Neural crest cell (in vitro differentiated cells): ENCODE results near the gene FOXK1. TPM values are rescaled to one million over a fixed set of nuclear protein-coding genes. Genes with fewer than 3 reads are reported as not detected.
"Not testable (repeated sequence)": the region's sequence is repeated elsewhere in the genome, so short reads cannot be mapped to it uniquely, and the experiment has no call there.

Experiments used
- DNase-seq: peaks from one replicate; pipeline ENCODE4 v3.0.0; 2021; ENCODE audit warnings: low read depth, mixed read lengths, low spot score
- H3K27ac Mint-ChIP-seq: one replicate; pipeline ENCODE4 v1.8.0; 2021; ENCODE audit warnings: mild to moderate bottlenecking, mixed read lengths; ENCODE audit not compliant: unreplicated experiment
- H3K27me3 Mint-ChIP-seq: 2 replicates; pipeline ENCODE4 v1.8.0; 2021; ENCODE audit warnings: low read depth, mild to moderate bottlenecking, mixed read lengths
- H3K36me3 Mint-ChIP-seq: 2 replicates; pipeline ENCODE4 v1.8.0; 2021; ENCODE audit warnings: low read depth, mild to moderate bottlenecking, mixed read lengths
- H3K4me1 Mint-ChIP-seq: 2 replicates; pipeline ENCODE4 v1.8.0; 2021; ENCODE audit warnings: mixed read lengths
- H3K4me3 Mint-ChIP-seq: one replicate; pipeline ENCODE4 v1.8.0; 2021; ENCODE audit warnings: mild to moderate bottlenecking, mixed read lengths
- H3K9me3 Mint-ChIP-seq: 2 replicates; pipeline ENCODE4 v1.8.0; 2021; ENCODE audit warnings: mixed read lengths
- CTCF ChIP-seq: fragments of 200-600 bp; sonication (generic); conservative IDR thresholded peaks from 2 replicates; pipeline ENCODE4 v1.5.0; 2021; ENCODE audit warnings: antibody characterized with exemption, mild to moderate bottlenecking
- total RNA-seq: library from RNA; stranded (reverse); gene quantifications from 2 replicates; pipeline ENCODE4 v1.2.1, GENCODE V29; 2021

Gene FOXK1
- total RNA-seq, 1 donor from 2014 or later = 29.1 TPM

- TF ChIP-seq CTCF = no peak
- no peak for DNase-seq
- H3K4me1 Mint-ChIP-seq = peaks cover 38% of the 10 kb centered on the region
- no peak overlapping the region for H3K4me3 Mint-ChIP-seq
- no peaks in the 10 kb centered on the region for H3K9me3 Mint-ChIP-seq
- no peaks in the 10 kb centered on the region for H3K36me3 Mint-ChIP-seq
- no peak overlapping the region for H3K27ac Mint-ChIP-seq
- H3K27me3 Mint-ChIP-seq = no peaks in the 10 kb centered on the region
Measured at GRCh38 chr7:4689151-4689550, 7.1 kb downstream of the FOXK1 start.

GRCh38 chr7:4689668-4690067, 7.6 kb downstream of the FOXK1 start:
- Mint-ChIP-seq H3K4me1 (peaks cover 38% of the 10 kb centered on the region), H3K9me3 (no peaks in the 10 kb centered on the region), H3K27ac (peak overlapping the region; percentile 38), H3K36me3 (no peaks in the 10 kb centered on the region), H3K27me3 (no peaks in the 10 kb centered on the region), H3K4me3 (no peak overlapping the region)
- no peak for DNase-seq
- no peak for TF ChIP-seq CTCF

GRCh38 chr7:4690953-4691856, 9.1 kb downstream of the FOXK1 start:
- H3K27ac Mint-ChIP-seq = no peak overlapping the region
- DNase-seq = no peak
- no peak overlapping the region for H3K4me3 Mint-ChIP-seq
- no peaks in the 10 kb centered on the region for H3K36me3 Mint-ChIP-seq
- TF ChIP-seq CTCF = no peak
- no peaks in the 10 kb centered on the region for H3K9me3 Mint-ChIP-seq
- H3K4me1 Mint-ChIP-seq = peaks cover 34% of the 10 kb centered on the region
- no peaks in the 10 kb centered on the region for H3K27me3 Mint-ChIP-seq

- no peak for DNase-seq
- H3K4me3 Mint-ChIP-seq = no peak overlapping the region
- H3K27ac Mint-ChIP-seq = no peak overlapping the region
- peaks cover 33% of the 10 kb centered on the region for H3K4me1 Mint-ChIP-seq
- TF ChIP-seq CTCF = no peak
- H3K36me3 Mint-ChIP-seq = no peaks in the 10 kb centered on the region
- no peaks in the 10 kb centered on the region for H3K9me3 Mint-ChIP-seq
- no peaks in the 10 kb centered on the region for H3K27me3 Mint-ChIP-seq
Measured at GRCh38 chr7:4692055-4692454, 10.0 kb downstream of the FOXK1 start.

GRCh38 chr7:4692622-4693021, 10.5 kb downstream of the FOXK1 start:
- not testable (repeated sequence) for H3K4me3 Mint-ChIP-seq, H3K36me3 Mint-ChIP-seq, H3K27me3 Mint-ChIP-seq, H3K27ac Mint-ChIP-seq, DNase-seq, H3K9me3 Mint-ChIP-seq
- peaks cover 32% of the 10 kb centered on the region for H3K4me1 Mint-ChIP-seq

- H3K9me3 Mint-ChIP-seq = no peaks in the 10 kb centered on the region
- H3K27ac Mint-ChIP-seq = no peak overlapping the region
- no peaks in the 10 kb centered on the region for H3K27me3 Mint-ChIP-seq
- H3K36me3 Mint-ChIP-seq = no peaks in the 10 kb centered on the region
- H3K4me3 Mint-ChIP-seq = no peak overlapping the region
- H3K4me1 Mint-ChIP-seq = peaks cover 28% of the 10 kb centered on the region
- TF ChIP-seq CTCF = no peak
- no peak for DNase-seq
Measured at GRCh38 chr7:4693152-4693551, 11.1 kb downstream of the FOXK1 start.
